ENCODE measurements around the gene THAP12.

THAP12 gene

GRCh38 chr11:76302996-76303395 is 77.9 kb downstream of the THAP12 start:
- DNase-seq (ENCODE audit: low read depth in 2 of 2) = no peak

Measured in fibroblast of skin of left biceps (primary cell).